Esophagus (tissue), 2 donors: Measurements from ENCODE around the gene SIK3. TPM values are rescaled to one million over a fixed set of nuclear protein-coding genes. Genes with fewer than 3 reads are reported as not detected.

ENCODE experiments used
- H3K27ac ChIP-seq, 2 donors: one replicate each; pipeline ENCODE4 v1.5.1; 2013; ENCODE audit warnings: low read depth in 2 of 2, mild to moderate bottlenecking in 2 of 2, inconsistent platforms in 1 of 2, low read length in 1 of 2, moderate library complexity in 1 of 2
- H3K27me3 ChIP-seq, 2 donors: one replicate each; pipeline ENCODE4 v1.6.1; 2013; ENCODE audit warnings: low read length in 2 of 2, control low read depth in 1 of 2, mild to moderate bottlenecking in 1 of 2; ENCODE audit not compliant: insufficient read depth in 2 of 2, control insufficient read depth in 1 of 2
- H3K36me3 ChIP-seq, 2 donors: one replicate each; pipeline ENCODE4 v1.6.1; 2013; ENCODE audit warnings: low read length in 1 of 2; ENCODE audit not compliant: control insufficient read depth in 2 of 2, insufficient read depth in 2 of 2
- H3K4me1 ChIP-seq, 2 donors: one replicate each; pipeline ENCODE4 v1.6.1; 2013; ENCODE audit warnings: low read length in 1 of 2; ENCODE audit not compliant: control insufficient read depth in 2 of 2, insufficient read depth in 2 of 2
- H3K4me3 ChIP-seq, 2 donors: one replicate each; pipeline ENCODE4 v1.5.1; 2013; ENCODE audit warnings: low read length in 2 of 2, mild to moderate bottlenecking in 2 of 2, low read depth in 1 of 2, moderate library complexity in 1 of 2
- H3K9me3 ChIP-seq, 2 donors: one replicate each; pipeline ENCODE4 v1.6.1; 2013; ENCODE audit warnings: mild to moderate bottlenecking in 2 of 2, low read depth in 1 of 2, low read length in 1 of 2, moderate library complexity in 1 of 2; ENCODE audit not compliant: control insufficient read depth in 2 of 2, insufficient read depth in 1 of 2
- WGBS, 2 donors: extraction: QIAGEN DNeasy Blood & Tissue Kit; methylation state at CpG; one replicate each; pipeline ENCODE4 v1.1.7; 2013; 5-methylcytosine and 5-hydroxymethylcytosine counted together
- polyA plus RNA-seq, 2 donors: library from polyadenylated mRNA; stranded (reverse); fragments of 200-250 nt; gene quantifications; one replicate each; pipeline ENCODE4 v1.2.3, GENCODE V29; 2013
- donor health status: healthy with polysubstance abuse.
- donor health status: Bipolar disorder and iron deficiency.

Gene SIK3
- polyA plus RNA-seq, 2 donors, result 6.4 to 7.0 TPM

GRCh38 chr11:116910378-116910777 lies 187.8 kb downstream of the SIK3 start:
- 90 to 93% methylated on average over 2 of the region's 2 CpGs for WGBS, 2 donors
- Histone ChIP-seq H3K27me3 (no peaks in the 10 kb centered on the region), H3K36me3 (no peaks in the 10 kb centered on the region), H3K4me3 (no peak overlapping the region), H3K4me1 (no peaks in the 10 kb centered on the region), H3K9me3 (no peaks in the 10 kb centered on the region), H3K27ac (no peak overlapping the region)

- 92 to 93% methylated on average over 1 of the region's 1 CpG for WGBS, 2 donors
- Histone ChIP-seq H3K4me1 (no peaks in the 10 kb centered on the region), H3K4me3 (no peak overlapping the region), H3K27me3 (no peaks in the 10 kb centered on the region), H3K27ac (no peak overlapping the region), H3K36me3 (no peaks in the 10 kb centered on the region), H3K9me3 (no peaks in the 10 kb centered on the region)
Measured at GRCh38 chr11:116909245-116909644, 189.0 kb downstream of the SIK3 start.

GRCh38 chr11:116906479-116906878 lies 191.7 kb downstream of the SIK3 start:
- 81 to 82% methylated on average over 6 of the region's 6 CpGs for WGBS, 2 donors
- Histone ChIP-seq H3K27me3 (no peaks in the 10 kb centered on the region), H3K36me3 (peaks cover 0 to 3% of the 10 kb centered on the region in 2 donors)

GRCh38 chr11:116903090-116903489 lies 195.1 kb downstream of the SIK3 start:
- H3K27me3 ChIP-seq, result no peaks in the 10 kb centered on the region

More at GRCh38 chr11:116906479-116906878, 191.7 kb downstream of the SIK3 start:
- Histone ChIP-seq H3K4me1 (no peaks in the 10 kb centered on the region), H3K27ac (no peak overlapping the region), H3K9me3 (no peaks in the 10 kb centered on the region), H3K4me3 (no peak overlapping the region)

GRCh38 chr11:116901964-116902688 lies 196.1 kb downstream of the SIK3 start:
- WGBS, 2 donors, result 88 to 90% methylated on average over 2 of the region's 2 CpGs

More at GRCh38 chr11:116903090-116903489, 195.1 kb downstream of the SIK3 start:
- 86 to 95% methylated on average over 1 of the region's 1 CpG for WGBS, 2 donors
- Histone ChIP-seq H3K9me3 (no peaks in the 10 kb centered on the region), H3K36me3 (peaks cover 0 to 3% of the 10 kb centered on the region in 2 donors), H3K27ac (no peak overlapping the region), H3K4me1 (no peaks in the 10 kb centered on the region), H3K4me3 (no peak overlapping the region)

GRCh38 chr11:116901211-116901610 lies 197.0 kb downstream of the SIK3 start:
- no peaks in the 10 kb centered on the region for H3K9me3 ChIP-seq
- 75 to 81% methylated on average over 3 of the region's 3 CpGs for WGBS, 2 donors

More at GRCh38 chr11:116901964-116902688, 196.1 kb downstream of the SIK3 start:
- Histone ChIP-seq H3K36me3 (peaks cover 0 to 3% of the 10 kb centered on the region in 2 donors), H3K9me3 (no peaks in the 10 kb centered on the region), H3K27ac (no peak overlapping the region), H3K4me3 (no peak overlapping the region), H3K27me3 (no peaks in the 10 kb centered on the region), H3K4me1 (no peaks in the 10 kb centered on the region)

GRCh38 chr11:116896211-116896610 lies 202.0 kb downstream of the SIK3 start:
- no peaks in the 10 kb centered on the region for H3K4me1 ChIP-seq
- 94% methylated on average over 8 of the region's 8 CpGs for WGBS, 2 donors
- no peak overlapping the region for H3K4me3 ChIP-seq
- H3K36me3 ChIP-seq, result peaks cover 5 to 6% of the 10 kb centered on the region in 2 donors
- H3K27me3 ChIP-seq, result no peaks in the 10 kb centered on the region
- no peak overlapping the region for H3K27ac ChIP-seq
- no peaks in the 10 kb centered on the region for H3K9me3 ChIP-seq

More at GRCh38 chr11:116901211-116901610, 197.0 kb downstream of the SIK3 start:
- Histone ChIP-seq H3K36me3 (peaks cover 0 to 3% of the 10 kb centered on the region in 2 donors), H3K27me3 (no peaks in the 10 kb centered on the region), H3K27ac (no peak overlapping the region), H3K4me1 (no peaks in the 10 kb centered on the region), H3K4me3 (no peak overlapping the region)

GRCh38 chr11:116895048-116895757 lies 203.0 kb downstream of the SIK3 start:
- H3K27ac ChIP-seq, result no peak overlapping the region
- no peaks in the 10 kb centered on the region for H3K9me3 ChIP-seq
- peaks cover 5 to 6% of the 10 kb centered on the region in 2 donors for H3K36me3 ChIP-seq
- no peaks in the 10 kb centered on the region for H3K27me3 ChIP-seq
- 55 to 59% methylated on average over 11 of the region's 11 CpGs for WGBS, 2 donors
- H3K4me3 ChIP-seq, result no peak overlapping the region
- no peaks in the 10 kb centered on the region for H3K4me1 ChIP-seq

GRCh38 chr11:116893906-116894305 lies 204.3 kb downstream of the SIK3 start:
- Histone ChIP-seq H3K9me3 (no peaks in the 10 kb centered on the region), H3K4me1 (no peaks in the 10 kb centered on the region), H3K27ac (no peak overlapping the region), H3K27me3 (no peaks in the 10 kb centered on the region), H3K4me3 (no peak overlapping the region), H3K36me3 (peaks cover 5 to 6% of the 10 kb centered on the region in 2 donors)
- 82 to 89% methylated on average over 2 of the region's 2 CpGs for WGBS, 2 donors
